H54 (cell line): ENCODE results near the gene IDUA.
"Not testable (repeated sequence)": the region's sequence is repeated elsewhere in the genome, so short reads cannot be mapped to it uniquely, and the experiment has no call there.

Experiments
- DNase-seq: peaks from one replicate; pipeline ENCODE4 v3.0.0; 2011; ENCODE audit warnings: low spot score, mixed read lengths; ENCODE audit not compliant: insufficient read length
- FAIRE-seq: peaks from 3 replicates; lab custom pipeline; 2011; peaks lifted over from hg19 to GRCh38; lab: Jason Lieb, UNC
- POLR2A ChIP-seq: IDR thresholded peaks from 2 replicates; pipeline ENCODE4 v1.6.1; 2011; ENCODE audit warnings: low read depth, mild to moderate bottlenecking, low read length

IDUA gene

GRCh38 chr4:966266-967112, 20.4 kb upstream of the IDUA start:
- FAIRE-seq (no peak), DNase-seq (no peak)
- TF ChIP-seq POLR2A, result no peak

- no peak for FAIRE-seq
Observed at GRCh38 chr4:967113-968104, 19.4 kb upstream of the IDUA start.

GRCh38 chr4:968221-968620, 18.6 kb upstream of the IDUA start:
- no peak for FAIRE-seq
- DNase-seq, result no peak
- no peak for TF ChIP-seq POLR2A

More at GRCh38 chr4:967113-968104, 19.4 kb upstream of the IDUA start:
- no peak for TF ChIP-seq POLR2A
- DNase-seq, result no peak

- no peak for DNase-seq
- no peak for FAIRE-seq
- no peak for TF ChIP-seq POLR2A
Observed at GRCh38 chr4:968621-969394, 18.0 kb upstream of the IDUA start.

GRCh38 chr4:970046-970745, 16.6 kb upstream of the IDUA start:
- FAIRE-seq, result no peak
- no peak for DNase-seq
- TF ChIP-seq POLR2A, result no peak

- FAIRE-seq (no peak), DNase-seq (no peak)
- no peak for TF ChIP-seq POLR2A
Observed at GRCh38 chr4:970854-971520, 15.9 kb upstream of the IDUA start.

GRCh38 chr4:971666-972500, 15.0 kb upstream of the IDUA start:
- no peak for FAIRE-seq
- no peak for DNase-seq
- no peak for TF ChIP-seq POLR2A

- FAIRE-seq, result no peak
- DNase-seq, result peak; percentile 53
- TF ChIP-seq POLR2A, result no peak
Observed at GRCh38 chr4:972651-973424, 14.0 kb upstream of the IDUA start.

GRCh38 chr4:973431-974397, 13.1 kb upstream of the IDUA start, which contains the start of gene DGKQ:
DGKQ (minus strand) TSS chr4:973569; CDS start chr4:973482, 87 bp downstream.
- no peak for FAIRE-seq
- TF ChIP-seq POLR2A, result peak; percentile 49
- peak; percentile 78 for DNase-seq

GRCh38 chr4:974668-975067, 12.2 kb upstream of the IDUA start:
- FAIRE-seq, result no peak
- DNase-seq, result no peak
- no peak for TF ChIP-seq POLR2A

- not testable (repeated sequence) for DNase-seq, FAIRE-seq
Observed at GRCh38 chr4:976016-976415, 10.8 kb upstream of the IDUA start.
